GM20000 (cell line): ENCODE data around the gene CREB5.

Source experiments
- DNase-seq: peaks from one replicate; pipeline ENCODE4 v3.0.0; 2012; ENCODE audit warnings: low spot score
- TF ChIP-seq, protein P1 (sequence below): IDR thresholded peaks from 2 replicates; pipeline ENCODE4 v1.5.1; 2012; ENCODE audit warnings: mild to moderate bottlenecking, control low read depth; ENCODE audit errors: extremely low read depth, missing control alignments

Gene CREB5, protein sequence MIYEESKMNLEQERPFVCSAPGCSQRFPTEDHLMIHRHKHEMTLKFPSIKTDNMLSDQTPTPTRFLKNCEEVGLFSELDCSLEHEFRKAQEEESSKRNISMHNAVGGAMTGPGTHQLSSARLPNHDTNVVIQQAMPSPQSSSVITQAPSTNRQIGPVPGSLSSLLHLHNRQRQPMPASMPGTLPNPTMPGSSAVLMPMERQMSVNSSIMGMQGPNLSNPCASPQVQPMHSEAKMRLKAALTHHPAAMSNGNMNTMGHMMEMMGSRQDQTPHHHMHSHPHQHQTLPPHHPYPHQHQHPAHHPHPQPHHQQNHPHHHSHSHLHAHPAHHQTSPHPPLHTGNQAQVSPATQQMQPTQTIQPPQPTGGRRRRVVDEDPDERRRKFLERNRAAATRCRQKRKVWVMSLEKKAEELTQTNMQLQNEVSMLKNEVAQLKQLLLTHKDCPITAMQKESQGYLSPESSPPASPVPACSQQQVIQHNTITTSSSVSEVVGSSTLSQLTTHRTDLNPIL

DNA sequence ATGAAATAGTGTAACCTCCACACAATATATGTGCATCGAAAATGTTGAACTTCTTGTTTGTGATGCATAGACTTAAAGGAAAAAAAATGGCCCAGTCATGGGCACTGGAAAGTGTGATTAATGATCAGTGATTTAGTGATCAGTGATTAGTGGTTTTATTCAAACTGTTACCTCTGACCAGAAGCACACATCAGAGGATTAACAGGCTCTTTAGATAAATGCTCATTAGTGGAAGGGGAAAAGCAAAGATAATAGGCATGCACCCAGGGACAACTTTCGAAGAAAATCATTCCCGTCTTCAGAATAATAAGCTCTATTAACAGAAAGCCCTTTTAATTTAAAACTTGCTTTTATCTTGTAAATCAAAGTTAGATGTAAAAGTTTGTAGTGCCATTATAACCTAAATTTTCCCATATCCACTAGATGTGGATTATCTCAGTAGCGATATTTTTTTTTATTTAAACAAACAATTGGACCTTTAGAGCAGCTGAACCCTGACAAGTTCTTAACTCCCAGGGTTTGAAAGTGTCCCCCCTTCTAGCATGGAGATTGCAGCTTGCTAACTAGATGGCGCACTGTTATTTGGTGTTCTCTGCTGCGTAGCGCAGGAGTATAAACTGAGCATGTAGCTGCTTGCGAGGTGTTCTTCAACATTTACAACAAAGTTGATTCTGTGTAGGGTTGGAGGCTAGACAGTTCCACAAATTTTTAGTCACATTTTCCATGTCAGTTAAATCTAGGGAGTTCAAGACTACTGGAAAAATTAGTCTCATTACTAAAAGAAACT lies at the start of gene CREB5:
Gene CREB5 (plus strand): TSS at position 643 of the 787 bp plus-strand sequence. CDS start 397 bp downstream, outside the sequence.
- DNase-seq: peak; percentile 34

DNA sequence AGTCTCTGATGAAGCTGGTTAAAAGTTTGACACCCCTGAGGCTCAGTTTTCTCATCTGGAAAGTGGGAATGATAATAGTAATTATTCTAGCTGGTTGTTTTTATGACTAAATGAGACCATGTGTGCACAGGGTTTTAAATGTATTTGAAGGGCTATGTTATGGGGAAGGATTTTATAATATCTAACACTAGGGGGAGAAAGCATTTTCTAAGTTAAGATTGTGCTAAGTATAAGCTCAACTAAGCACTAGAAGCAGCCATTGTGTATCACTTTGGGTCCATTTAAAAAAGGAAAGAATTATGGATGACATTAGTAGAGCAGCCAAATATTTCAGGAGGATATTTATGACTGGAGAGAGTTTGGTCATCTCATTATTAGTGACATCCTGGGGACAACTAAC lies 49.5 kb upstream of the CREB5 start:
- no peak for DNase-seq
- TF ChIP-seq, protein P1, sequence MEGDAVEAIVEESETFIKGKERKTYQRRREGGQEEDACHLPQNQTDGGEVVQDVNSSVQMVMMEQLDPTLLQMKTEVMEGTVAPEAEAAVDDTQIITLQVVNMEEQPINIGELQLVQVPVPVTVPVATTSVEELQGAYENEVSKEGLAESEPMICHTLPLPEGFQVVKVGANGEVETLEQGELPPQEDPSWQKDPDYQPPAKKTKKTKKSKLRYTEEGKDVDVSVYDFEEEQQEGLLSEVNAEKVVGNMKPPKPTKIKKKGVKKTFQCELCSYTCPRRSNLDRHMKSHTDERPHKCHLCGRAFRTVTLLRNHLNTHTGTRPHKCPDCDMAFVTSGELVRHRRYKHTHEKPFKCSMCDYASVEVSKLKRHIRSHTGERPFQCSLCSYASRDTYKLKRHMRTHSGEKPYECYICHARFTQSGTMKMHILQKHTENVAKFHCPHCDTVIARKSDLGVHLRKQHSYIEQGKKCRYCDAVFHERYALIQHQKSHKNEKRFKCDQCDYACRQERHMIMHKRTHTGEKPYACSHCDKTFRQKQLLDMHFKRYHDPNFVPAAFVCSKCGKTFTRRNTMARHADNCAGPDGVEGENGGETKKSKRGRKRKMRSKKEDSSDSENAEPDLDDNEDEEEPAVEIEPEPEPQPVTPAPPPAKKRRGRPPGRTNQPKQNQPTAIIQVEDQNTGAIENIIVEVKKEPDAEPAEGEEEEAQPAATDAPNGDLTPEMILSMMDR: no peak

More for the DNA sequence above, at the start of gene CREB5:
- TF ChIP-seq, protein P1: peak; percentile 41

DNA sequence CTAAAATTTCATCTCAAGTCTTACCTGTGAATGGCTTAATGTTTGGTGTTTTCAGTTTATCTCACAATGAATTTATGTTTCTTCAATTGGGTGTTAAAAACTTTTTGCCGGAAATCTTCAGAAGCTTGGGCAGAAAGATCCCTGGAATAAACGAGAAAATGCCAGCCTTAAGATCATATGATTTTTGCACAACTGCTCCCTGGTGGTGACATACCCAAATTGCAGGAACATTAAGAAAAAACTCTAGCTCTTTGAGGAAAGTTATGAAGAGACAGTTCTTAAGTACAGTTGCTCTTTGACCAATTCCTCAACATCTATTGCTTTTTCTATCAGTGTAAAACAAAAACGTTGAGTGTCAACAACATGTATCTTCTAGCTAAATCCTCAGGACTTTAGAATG lies 48.2 kb upstream of the CREB5 start:
- TF ChIP-seq, protein P1: no peak
- no peak for DNase-seq

DNA sequence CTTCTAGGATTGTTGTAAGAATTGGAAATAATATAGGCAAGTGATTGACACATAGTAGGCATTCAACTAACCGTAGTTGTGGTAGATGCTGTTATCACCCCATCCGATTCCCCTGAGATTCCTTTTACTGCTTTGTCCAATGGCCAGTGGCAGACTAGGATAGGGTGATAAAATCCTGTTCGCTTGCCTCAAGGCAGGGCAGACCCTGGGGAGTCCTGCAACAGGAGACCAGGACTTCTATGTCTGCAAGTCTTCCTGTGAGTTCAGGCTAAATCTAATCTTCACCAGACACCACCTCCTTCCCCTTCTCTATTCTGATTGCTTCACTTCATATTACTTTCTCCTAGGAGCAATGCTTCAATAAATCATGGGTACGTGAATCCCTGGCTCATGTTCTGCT lies 42.8 kb upstream of the CREB5 start:
- DNase-seq: no peak
- TF ChIP-seq, protein P1: no peak

DNA sequence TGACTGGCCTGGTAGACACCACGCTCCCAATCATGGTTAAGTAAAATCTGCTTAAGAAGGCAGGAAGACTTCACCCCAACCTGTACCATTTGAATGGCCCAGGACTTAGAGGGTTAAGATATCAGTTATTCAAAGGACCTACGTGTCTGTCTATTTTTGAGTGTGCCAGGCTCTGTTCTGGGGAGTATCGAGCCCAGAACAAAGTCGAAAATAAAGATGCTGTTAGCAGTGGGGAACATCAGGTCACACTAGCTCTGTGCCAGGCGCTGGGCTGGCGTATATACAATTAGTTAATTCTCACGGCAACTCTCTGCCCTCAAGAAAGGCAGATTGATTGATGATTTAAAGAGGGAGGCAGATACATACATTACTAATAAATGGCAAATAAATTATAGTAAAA lies 40.5 kb upstream of the CREB5 start:
- DNase-seq: no peak
- TF ChIP-seq, protein P1: no peak

DNA sequence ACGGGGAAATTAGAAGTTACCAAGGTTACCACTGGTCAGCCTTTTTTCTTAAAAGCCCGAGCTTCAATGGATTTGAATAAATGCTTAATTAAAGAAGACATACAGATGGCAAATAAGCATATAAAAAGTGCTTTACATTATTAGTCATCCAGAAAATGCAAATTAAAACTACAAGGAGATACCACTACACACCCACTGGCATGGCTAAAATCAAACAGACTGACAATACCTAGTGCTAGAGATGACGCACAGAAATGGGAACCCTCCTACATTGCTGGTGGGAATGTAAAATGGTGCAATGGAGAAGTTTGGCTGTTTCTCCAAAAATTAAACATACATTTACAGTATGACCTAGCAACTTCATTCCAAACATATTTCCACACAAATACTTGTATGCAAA lies 38.3 kb upstream of the CREB5 start:
- TF ChIP-seq, protein P1: no peak
- DNase-seq: no peak

DNA sequence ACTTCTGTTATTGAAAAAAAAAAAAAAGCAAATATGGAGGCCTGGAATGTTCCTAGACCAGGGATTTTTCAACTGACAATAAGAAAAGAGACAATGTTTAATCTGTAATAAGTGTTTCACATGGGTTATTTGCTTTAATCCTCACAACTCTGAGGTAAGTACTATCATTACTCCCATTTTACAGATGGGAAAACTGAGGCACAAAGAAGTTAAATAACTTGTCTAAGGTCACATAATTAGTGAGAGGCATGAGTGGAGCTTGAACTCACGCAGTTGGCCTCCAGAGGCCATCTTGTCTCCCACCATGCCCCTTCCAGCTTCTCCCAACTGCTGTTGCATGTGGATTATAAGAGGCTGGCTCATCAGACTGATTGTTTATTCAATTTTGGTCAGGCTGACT lies 36.6 kb upstream of the CREB5 start:
- TF ChIP-seq, protein P1: no peak
- no peak for DNase-seq
